Measurements from ENCODE around the gene ERCC1. TPM values are rescaled to one million over a fixed set of nuclear protein-coding genes. Genes with fewer than 3 reads are reported as not detected.
A peak's percentile ranks its signal among the peaks of the same experiment; 100 is the strongest.

Gene ERCC1
- total RNA-seq, 1 donor from 2014 or later: 71.6 TPM

DNA sequence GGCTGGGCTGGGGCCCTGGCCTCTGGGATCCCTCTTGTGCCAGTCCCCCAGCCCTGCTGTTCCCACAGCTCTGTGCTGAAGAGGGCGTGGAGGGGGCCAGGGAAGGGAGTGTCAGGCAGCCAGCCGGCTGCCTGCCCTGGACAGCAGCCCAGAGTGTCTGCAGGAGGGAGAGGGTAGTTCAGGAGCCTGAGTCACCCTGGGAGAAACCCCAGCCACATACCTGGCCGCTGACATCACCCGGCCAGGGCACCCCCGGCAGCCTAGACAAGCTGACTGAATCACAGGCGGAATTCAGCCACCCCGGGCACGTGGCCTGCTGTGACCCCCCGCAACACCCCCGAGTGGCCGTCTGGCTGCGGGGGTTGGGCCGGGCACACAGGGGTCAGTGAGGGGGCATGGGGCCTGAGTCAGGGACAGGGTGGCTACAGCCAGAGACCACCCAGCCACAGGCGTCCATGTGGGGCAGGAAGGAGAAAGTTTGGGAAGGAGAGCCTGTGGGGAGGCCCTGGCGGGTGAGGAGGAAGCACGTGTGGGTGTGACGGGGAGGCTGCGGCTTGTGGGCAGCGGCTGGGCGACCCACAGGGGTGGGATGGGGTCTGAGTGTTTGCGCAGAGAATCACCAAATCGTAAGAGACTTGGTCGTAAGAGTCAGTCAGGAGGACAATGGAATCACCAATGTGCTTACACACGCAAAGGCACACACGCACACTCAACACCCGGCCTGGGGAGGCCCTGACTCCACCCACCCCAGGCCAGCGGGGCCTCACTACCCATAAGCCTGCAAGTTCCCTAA is 32.2 kb upstream of the ERCC1 start:
- DNase-seq (ENCODE audit: low read depth): no peak
- H3K4me3 ChIP-seq (ENCODE audit: low read depth, low read length): peak overlapping the region; percentile 39
- TF ChIP-seq, protein P1, sequence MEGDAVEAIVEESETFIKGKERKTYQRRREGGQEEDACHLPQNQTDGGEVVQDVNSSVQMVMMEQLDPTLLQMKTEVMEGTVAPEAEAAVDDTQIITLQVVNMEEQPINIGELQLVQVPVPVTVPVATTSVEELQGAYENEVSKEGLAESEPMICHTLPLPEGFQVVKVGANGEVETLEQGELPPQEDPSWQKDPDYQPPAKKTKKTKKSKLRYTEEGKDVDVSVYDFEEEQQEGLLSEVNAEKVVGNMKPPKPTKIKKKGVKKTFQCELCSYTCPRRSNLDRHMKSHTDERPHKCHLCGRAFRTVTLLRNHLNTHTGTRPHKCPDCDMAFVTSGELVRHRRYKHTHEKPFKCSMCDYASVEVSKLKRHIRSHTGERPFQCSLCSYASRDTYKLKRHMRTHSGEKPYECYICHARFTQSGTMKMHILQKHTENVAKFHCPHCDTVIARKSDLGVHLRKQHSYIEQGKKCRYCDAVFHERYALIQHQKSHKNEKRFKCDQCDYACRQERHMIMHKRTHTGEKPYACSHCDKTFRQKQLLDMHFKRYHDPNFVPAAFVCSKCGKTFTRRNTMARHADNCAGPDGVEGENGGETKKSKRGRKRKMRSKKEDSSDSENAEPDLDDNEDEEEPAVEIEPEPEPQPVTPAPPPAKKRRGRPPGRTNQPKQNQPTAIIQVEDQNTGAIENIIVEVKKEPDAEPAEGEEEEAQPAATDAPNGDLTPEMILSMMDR (conservative IDR thresholded peaks at IDR 0.05; ENCODE audit: low read depth, low read length): no peak

- no peak overlapping the region for H3K4me3 ChIP-seq (ENCODE audit: low read depth, low read length)
- no peak for DNase-seq (ENCODE audit: low read depth)
Observed at GRCh38 chr19:45451850-45452387, 28.2 kb upstream of the ERCC1 start.

DNA sequence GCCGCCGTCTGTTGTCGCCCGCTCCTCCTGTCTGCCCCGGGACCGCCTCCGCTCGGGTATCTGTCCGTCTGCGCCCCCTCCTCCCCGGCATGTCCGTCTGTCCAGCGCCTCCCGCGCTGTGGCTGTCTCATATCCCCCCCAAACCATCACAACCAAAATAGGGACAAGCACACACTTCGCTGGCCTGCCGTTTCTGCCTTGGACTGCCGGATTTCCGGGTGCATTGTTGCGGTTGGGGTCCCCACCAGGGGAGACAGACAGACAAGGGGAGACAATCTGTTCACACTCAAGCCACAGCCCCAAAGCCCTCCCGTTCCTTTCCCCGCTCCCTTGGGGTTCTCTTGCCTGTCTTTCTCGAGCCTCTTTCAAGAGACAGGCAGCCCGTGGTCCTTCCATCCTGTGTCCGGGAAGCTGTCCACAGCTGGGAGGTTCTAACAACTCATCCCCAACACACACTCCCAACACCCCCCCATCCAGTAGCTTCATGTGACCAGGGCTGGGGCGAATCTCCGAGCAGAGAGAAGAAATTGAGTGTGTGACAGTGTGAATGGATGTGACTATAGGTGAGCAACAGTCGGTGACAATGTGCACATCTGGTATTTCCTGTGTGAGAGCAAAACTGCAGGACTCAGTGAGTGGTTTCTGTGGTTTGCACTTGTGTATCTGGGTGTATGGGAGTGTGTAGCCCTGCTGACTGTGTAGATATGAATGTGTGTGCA is 27.6 kb upstream of the ERCC1 start:
- peak overlapping the region; percentile 78 for H3K4me3 ChIP-seq (ENCODE audit: low read depth, low read length)
- no peak for DNase-seq (ENCODE audit: low read depth)
- TF ChIP-seq, protein P1 (conservative IDR thresholded peaks at IDR 0.05; ENCODE audit: low read depth, low read length): no peak

More at GRCh38 chr19:45451850-45452387, 28.2 kb upstream of the ERCC1 start:
- TF ChIP-seq, protein P1 (conservative IDR thresholded peaks at IDR 0.05; ENCODE audit: low read depth, low read length): no peak

DNA sequence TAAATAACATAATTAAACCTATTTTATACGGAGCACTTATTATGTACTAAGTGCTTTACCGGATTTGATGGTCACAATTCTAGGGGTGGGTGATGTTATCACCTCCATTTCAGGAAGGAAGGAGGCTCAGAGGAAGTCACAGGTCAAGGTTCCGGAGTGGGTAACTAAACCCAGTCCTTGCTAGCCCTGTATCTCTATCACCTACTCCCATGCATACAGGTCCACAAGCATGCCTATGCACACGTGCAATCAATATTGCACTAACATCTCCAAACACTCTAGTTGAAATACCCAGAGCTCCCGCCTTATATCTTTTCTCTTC is 26.3 kb upstream of the ERCC1 start:
- H3K4me3 ChIP-seq (ENCODE audit: low read depth, low read length): peak overlapping the region; percentile 78
- TF ChIP-seq, protein P1 (conservative IDR thresholded peaks at IDR 0.05; ENCODE audit: low read depth, low read length): no peak
- DNase-seq (ENCODE audit: low read depth): no peak

DNA sequence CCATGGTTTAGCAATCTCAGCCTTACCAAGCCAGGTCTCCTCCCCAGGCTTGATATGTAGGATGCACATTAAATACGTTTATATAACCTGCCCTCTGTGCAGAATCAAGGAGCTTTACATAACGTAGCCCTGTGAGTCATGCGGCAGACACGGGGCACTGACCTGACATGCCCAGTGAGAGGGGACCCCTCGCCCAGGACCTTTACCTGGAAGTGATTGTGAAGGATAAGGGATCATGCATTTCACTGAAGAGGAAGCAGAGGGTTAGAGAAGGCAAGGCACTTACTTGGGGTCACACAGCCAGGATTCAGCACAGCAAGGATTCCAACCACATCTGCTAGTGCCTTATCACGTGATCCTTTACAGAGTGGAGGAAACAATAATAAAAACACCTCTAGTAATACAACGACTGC is 25.2 kb upstream of the ERCC1 start:
- TF ChIP-seq, protein P1 (conservative IDR thresholded peaks at IDR 0.05; ENCODE audit: low read depth, low read length): no peak
- DNase-seq (ENCODE audit: low read depth): no peak
- no peak overlapping the region for H3K4me3 ChIP-seq (ENCODE audit: low read depth, low read length)

DNA sequence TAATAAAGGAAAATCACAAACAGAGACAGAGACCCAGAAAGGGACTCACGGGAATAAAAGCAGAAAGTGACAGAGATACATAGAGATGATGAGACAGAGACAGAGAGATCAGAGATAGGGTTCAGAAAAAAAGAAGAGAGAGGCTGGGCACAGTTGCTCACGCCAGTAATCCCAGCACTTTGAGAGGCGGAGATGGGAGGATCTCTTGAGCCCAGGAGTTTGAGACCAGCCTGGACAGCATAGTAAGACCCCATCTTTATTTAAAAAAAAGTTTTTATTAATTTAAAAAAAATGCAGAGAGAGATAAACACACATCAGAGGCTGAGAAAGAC is 24.7 kb upstream of the ERCC1 start:
- H3K4me3 ChIP-seq (ENCODE audit: low read depth, low read length): no peak overlapping the region
- TF ChIP-seq, protein P1 (conservative IDR thresholded peaks at IDR 0.05; ENCODE audit: low read depth, low read length): no peak
- no peak for DNase-seq (ENCODE audit: low read depth)
